Right lobe of liver (tissue), 4 donors: Measurements from ENCODE around the gene MRPS34.

ENCODE experiments used
- POLR2A ChIP-seq: fragments of 450-650 bp; IDR thresholded peaks from one replicate; pipeline ENCODE4 v1.6.1; 2017; ENCODE audit warnings: antibody characterized with exemption, mild to moderate bottlenecking
- TF ChIP-seq, protein P1 (sequence below), 4 donors: fragments of 200-600 bp in 3 of 4; fragments of 450-650 bp in 1 of 4; IDR thresholded peaks; one replicate each; pipeline versions ENCODE4 v1.5.1 to v1.8.0; 2016 to 2022; ENCODE audit warnings: antibody characterized with exemption in 4 of 4, mild to moderate bottlenecking in 2 of 4
- donor health status: DM: no; HTN: no; CAD: no.
- donor health status: DM: no; HTN: no; CAD: no.
- donor health status: DM: no; HTN: yes; CAD: no.

- TF ChIP-seq, protein P1, sequence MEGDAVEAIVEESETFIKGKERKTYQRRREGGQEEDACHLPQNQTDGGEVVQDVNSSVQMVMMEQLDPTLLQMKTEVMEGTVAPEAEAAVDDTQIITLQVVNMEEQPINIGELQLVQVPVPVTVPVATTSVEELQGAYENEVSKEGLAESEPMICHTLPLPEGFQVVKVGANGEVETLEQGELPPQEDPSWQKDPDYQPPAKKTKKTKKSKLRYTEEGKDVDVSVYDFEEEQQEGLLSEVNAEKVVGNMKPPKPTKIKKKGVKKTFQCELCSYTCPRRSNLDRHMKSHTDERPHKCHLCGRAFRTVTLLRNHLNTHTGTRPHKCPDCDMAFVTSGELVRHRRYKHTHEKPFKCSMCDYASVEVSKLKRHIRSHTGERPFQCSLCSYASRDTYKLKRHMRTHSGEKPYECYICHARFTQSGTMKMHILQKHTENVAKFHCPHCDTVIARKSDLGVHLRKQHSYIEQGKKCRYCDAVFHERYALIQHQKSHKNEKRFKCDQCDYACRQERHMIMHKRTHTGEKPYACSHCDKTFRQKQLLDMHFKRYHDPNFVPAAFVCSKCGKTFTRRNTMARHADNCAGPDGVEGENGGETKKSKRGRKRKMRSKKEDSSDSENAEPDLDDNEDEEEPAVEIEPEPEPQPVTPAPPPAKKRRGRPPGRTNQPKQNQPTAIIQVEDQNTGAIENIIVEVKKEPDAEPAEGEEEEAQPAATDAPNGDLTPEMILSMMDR (IDR thresholded peaks at IDR 0.05): no peak
- no peak for TF ChIP-seq POLR2A
Measured at GRCh38 chr16:1734123-1734522, 38.8 kb downstream of the MRPS34 start.
